GM21447 (cell line): Measurements from ENCODE around the gene CCL4L2.
"Not testable (repeated sequence)": the region's sequence is repeated elsewhere in the genome, so short reads cannot be mapped to it uniquely, and the experiment has no call there.

ENCODE experiments used
- ATAC-seq: cut with Tn5 transposase; IDR thresholded peaks from one replicate; pipeline ENCODE4 v1.9.1; 2021; ENCODE audit not compliant: unreplicated experiment

The CCL4L2 gene

DNA sequence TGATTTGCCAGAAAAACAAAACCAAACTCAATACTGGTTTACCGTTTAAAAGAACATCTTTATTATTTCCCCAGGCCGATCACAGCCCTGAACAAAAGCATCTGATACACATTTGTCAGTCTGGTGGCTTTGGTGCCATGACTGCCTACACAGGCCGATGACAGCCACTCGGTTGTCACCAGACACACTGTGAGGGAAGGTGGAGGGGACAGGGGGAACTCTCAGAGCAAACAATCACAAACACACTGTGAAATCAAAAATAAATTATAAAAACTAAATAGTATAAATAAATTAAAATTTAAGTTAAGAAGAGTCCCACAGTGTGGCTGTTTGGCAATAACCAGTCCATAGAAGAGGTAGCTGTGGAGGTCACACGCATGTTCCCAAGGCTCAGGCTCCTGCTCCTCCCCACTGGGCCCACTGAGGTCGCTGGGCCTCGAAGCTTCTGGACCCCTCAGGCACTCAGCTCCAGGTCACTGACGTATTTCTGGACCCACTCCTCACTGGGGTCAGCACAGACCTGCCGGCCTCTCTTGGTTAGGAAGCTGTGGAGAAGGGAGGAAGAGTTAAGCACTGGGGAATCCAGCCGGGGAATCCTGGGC, 15.9 kb upstream of the CCL4L2 start:
- ATAC-seq, result not testable (repeated sequence)

DNA sequence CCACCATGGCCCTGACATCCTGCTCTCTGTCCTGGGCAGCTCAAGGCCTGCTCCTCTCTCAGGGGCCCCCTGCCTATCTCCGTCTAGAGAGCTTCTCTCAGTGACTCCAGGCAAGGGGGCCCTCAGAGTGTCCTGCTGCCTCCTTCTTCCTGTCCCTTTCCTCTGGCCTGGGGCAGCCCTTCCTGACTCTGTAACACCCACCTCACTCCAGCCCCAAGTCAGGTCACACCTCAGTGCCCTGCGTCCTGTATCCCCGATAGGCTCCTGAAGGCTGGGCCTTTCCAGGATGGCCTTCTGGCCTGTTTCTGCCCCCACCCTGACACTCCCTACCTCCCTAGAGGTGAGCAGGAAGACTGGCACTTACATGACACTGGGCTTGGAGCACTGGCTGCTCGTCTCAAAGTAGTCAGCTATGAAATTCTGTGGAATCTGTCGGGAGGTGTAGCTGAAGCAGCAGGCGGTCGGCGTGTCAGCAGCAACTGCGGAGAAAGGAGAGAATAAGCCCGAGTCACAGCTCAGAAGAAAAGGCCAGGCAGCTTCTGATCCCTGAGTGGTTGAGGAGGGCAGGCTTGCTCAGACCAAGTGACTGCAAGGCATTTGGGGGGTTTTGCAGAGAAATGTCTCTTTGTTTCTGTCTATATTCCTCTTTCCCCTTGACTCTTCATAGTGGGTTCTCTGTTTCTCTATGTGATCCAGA, 15.3 kb upstream of the CCL4L2 start:
- ATAC-seq, result no peak

DNA sequence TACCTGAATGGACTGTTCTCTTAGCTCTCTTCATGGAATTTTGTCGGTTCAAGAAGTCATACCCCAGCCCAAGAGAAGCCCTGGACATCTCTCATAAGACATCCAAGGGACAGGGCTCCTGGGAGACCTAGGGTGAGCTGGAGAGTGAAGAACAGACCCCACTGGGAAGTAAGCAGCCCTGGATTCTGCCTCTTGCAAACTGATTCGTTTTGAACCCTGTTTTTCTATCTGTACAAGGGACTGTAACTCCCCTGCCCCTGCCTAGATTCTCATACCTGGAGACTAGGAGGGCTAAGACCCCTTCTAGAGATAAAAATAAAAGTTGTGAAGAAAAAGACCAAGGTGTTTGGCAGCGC, 14.8 kb upstream of the CCL4L2 start:
- ATAC-seq, result no peak

DNA sequence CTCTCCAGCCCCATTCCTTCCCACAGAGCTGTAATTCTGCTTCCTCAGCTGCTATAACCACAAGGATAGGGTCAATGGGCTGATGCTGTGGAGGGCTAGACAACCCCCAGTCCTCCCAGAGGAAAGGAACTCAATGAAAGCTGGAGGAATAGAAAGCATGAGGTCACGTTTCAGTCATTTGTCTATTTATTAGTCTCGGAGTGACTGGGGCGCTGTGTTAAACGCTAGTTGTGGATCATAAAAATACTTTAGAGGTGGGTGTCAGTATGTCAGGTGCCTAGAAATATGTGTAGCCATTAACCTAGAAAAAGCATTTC, 13.5 kb upstream of the CCL4L2 start:
- ATAC-seq, result peak; percentile 19

DNA sequence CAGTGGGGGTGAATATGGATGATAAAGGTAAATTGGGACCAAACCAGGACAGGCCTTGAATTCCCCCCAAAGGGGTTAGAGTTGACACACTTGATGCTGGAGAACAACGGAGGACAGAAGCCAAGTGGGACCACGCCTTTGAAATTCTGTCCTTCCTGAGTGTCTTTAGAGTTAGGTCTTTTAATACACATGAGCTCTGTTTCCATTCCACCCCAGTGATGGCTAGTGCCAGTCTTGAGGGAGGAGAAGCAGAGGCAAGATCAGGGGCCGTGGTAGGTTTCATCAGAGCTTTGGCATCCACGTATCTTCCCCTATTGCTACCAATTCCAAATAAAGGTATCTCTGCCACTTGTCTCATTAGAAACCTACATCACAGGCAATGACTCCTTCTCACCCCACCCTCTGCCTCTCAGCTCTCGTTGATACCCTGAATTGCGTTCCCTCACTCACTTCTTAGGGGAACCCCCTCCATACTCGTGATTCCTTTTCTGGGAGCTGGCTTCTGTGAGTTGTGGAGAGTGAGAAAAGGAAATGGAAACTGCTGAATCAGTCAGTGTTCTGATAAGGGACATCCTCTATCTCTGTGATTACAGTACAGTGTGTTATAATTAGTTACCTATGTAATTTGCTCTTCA, 11.9 kb upstream of the CCL4L2 start:
- ATAC-seq, result peak; percentile 22

DNA sequence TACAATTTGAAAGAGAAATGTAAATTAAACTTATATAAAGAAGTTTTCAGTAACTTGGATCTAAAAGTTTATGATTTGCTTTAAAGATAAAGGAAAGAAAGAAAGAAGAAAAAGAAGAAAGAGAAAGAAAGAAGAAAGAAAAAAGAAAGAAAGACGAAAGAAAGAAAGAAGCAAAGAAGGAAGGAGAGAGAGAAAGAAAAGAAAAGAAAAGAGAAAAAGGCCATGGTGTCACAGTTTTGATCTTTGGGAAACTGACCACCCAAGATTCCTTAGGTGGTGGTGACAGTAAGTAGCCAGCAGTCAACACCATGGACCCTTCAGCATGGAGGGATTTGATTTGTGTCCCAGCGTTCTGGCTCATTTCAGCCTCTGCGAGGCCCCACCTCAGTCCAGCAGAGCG, 9.8 kb upstream of the CCL4L2 start:
- ATAC-seq, result not testable (repeated sequence)

DNA sequence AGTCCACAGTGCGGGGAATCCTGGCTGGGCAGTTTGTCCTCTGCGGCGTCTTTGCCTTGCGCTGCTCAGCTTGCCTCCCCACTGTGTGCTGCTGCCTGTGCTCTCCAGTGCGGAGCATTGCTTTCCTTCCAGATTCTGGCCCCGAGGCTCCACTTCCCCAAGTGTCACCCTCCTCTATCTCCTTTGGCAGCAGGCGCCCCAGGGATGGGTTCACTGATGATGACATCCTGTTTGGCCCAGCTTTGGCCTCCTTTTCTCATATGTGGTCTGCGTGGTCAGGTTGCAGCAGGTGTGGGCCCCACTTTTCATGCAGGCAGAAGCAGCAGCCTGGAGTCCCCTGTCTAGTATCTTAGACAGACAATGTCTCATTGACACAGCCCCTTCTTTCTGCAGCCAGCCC, 9.4 kb upstream of the CCL4L2 start:
- not testable (repeated sequence) for ATAC-seq

DNA sequence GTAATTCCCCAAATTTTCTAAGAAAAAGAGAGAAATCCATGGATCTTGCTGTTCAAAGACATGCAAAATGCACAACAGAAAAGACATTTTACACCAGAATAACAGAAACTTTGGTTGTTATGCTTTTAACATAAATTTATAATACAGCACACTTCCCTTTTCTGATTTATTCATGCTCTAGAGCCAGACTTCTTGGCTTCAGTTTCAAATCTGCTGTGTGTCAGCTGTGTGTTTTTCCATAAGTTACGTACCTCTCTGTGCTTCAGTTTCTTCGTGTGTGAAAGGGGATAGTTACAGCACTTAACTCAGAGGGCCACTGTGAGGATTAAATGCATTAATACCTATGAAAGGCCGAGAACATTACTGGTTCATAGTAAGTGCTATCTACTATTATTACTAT, 7.5 kb upstream of the CCL4L2 start:
- no peak for ATAC-seq

DNA sequence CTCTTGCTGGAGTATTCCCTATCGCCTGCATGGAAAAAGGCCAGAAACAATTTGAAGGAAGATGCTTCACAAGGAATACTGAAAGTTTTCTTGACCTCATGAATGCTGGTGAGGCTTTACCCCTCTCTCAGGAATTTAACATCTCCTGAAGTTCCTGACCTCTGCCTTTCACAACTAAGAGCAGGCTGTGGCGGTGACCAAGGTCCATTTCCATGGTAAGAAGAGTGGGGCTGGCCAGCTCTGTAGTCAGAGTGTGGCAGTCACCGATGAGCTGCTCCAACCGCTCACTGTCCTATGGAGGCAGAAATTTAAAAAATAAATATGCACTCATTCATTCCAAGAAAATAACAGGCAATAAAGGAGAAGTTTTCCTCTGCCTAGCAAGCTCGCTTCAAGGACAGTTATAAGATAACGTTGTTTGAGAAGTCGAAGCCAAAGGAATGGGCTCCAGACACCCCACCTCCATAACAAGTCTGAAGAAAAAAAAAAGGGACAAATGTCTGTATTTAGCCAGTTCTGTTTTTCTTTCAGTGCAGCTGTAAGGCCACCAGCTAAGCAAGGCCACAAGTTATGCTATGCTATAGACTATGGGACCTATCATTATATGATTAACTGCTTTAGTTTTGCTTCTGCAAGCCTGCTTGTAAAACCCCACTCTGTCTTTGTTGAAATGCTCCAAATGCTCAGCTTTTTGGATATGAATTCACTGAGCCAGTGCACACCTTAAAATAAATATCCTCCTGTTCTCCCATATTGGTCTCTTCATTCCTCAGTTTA, 6.0 kb upstream of the CCL4L2 start:
- no peak for ATAC-seq

DNA sequence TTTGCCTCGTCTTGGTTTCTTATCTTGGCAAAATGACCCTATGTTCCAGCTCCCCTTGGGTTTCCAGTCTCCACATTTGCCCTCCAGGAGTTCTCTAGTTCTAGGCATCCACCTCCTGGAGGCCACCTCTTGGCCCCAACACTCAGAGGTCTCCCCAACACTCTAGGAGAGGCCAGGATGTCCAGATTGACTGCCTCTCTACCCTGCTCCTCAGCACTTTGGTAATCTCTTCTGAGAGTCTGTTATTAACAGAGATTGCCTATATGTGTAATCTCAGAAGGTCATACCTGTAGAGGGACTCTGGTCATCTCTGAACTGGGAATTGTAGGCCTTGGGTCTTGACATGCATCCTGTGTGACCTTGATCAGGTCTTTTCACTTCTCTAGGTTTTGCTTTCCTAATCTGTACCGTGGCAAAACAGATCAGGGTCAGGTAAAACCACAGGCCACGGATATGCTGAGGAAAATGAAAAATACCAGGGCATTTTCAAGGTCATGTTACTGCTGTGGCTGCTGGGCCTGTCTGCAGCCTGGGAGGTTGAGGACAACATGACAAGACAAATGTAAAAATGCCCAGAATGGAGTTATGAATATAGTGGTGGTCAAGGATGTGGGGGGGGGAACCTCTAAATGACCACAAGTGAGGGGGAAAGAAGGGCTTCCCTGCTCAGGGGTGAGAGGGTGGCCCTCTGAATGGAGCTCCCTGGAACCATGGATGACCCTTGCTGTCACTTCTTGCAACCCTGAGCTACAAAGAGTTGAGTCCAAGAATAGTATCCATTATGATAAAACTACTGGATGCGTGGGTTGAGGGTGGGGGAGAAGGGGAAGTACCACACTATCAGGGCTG, 5.0 kb upstream of the CCL4L2 start:
- peak; percentile 36 for ATAC-seq

DNA sequence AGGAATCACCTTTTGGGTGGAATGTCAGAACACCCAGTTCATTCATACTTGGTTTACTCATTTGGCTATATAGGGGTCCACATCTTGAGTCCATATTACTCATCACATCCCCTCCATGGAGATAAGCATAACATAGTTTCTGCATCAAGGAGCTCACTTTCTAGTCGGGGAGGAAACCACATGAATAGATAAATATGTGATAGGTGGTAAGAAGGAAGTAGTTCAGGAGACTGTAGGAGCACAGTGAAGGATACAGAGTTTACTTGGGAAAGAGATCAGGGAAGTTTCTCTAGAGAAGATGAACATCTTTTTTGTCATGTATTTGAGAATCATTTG, 4.4 kb upstream of the CCL4L2 start:
- ATAC-seq, result not testable (repeated sequence)

DNA sequence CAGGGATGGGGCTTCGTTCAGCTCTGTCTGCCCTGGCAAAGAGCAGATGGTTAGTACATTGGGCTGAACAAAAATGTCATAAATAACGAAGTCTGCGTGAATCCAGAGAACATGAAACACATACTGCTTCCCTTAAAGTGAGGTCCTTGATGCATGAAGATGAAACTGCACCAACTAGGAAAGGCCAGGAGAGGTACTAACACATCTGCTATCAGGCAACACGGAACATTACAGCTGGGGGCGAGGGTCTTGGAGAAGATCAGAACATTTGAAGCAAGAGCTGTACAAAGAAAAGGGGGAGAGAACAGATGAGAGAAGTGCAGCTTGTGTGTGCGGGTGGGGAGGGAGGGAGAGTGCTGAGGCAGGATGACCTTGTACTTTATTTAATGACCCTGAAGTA, 3.5 kb upstream of the CCL4L2 start:
- not testable (repeated sequence) for ATAC-seq

DNA sequence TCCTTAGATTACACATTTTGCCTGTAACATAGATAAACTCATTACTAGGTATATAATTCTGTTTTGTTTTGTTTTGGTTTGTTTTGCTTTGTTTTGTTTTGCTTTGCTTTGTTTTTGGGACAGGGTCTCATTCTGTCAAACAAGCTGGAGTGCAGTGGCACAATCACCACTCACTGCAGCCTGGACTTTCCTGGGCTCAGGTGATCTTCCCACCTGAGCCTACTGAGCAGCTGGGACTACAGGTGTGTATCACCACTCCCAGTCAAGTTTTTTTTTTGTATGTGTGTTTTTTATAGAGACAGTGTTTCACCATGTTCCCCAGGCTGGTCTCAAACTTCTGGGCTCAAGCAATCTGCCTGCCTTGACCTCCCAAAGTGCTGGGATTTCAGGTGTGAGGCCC, 1.3 kb upstream of the CCL4L2 start:
- no peak for ATAC-seq

DNA sequence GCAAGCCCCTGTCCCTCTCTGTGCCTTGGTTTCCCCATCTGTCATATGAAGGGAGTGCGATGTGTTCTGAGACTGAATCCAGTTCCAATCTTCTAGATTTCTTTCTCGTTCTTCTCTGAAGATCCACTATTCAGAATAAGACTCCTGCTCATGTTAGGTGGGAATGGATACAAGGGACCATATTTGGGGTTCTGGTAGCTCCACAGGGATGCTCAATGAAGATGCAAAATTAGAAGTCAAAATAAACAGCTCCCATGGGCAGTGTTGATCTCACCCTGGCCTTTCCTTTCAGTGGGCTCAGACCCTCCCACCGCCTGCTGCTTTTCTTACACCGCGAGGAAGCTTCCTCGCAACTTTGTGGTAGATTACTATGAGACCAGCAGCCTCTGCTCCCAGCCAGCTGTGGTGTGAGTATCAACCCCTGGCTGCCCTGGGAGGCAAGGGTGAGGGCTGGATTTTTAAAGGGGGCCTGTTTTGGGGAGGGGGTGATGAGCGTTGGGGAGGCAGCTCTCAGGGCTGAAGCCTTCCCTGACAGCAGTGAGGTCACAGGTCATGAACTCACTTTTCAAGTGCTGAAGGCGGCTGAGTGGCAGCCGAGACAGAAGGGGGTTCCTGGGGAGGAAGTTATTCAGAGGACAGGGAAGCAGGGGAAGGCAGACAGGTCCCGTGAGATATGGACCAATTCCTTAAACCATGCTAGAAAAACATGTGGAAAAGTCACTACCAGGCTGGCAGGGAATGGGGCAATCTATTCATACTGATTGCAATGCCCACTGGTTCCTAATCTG, 815 bp downstream of the CCL4L2 start:
- ATAC-seq, result not testable (repeated sequence)

DNA sequence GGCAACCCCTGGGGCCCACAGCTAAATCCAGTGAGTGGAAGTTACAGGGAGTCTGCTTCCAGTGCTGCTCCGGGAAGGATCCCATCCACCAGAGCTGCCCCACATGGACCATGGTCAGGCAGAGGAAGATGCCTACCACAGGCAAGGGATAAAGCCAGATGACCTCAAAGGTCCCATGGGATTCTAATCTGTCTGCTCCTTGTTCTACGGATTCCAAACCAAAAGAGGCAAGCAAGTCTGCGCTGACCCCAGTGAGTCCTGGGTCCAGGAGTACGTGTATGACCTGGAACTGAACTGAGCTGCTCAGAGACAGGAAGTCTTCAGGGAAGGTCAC, 1.4 kb downstream of the CCL4L2 start:
- ATAC-seq, result no peak

DNA sequence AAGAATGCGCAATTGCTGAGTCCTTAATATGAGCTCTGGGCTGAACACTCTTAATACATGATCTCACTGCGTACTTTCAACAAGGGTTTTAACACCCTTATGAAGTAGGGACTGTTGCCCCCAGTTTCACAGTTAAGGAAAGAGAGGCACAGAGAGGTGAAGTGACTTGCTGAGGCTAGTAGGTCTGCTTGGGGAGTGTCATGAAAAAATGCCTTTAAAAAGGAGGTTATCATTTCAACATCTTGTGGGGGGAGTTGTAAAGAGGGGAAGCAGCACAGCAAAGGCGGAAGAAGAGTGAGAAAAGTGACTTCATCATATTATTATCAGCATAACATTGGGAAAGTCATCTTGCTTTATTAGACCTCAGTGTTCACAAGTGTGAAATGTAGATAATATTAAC, 2.1 kb downstream of the CCL4L2 start:
- no peak for ATAC-seq

DNA sequence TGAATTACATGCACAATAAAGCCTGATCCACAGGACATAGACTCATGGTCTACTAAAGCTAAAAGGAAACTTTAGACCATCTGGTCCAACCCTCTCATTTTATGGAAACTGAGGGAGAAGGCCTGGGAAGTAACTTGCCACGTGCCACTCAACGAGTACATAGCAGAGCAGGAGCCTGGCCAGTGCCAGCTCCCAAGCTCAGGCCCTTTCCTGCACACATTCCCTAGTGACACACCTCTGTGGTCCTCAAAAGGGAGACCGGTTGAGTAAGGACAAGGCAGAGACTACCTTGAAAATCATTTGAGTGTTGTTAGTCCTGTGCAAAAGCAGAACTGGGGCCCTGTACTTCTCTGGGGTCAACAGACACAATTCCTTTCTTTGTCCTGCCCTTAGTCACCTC, 2.8 kb downstream of the CCL4L2 start:
- no peak for ATAC-seq

DNA sequence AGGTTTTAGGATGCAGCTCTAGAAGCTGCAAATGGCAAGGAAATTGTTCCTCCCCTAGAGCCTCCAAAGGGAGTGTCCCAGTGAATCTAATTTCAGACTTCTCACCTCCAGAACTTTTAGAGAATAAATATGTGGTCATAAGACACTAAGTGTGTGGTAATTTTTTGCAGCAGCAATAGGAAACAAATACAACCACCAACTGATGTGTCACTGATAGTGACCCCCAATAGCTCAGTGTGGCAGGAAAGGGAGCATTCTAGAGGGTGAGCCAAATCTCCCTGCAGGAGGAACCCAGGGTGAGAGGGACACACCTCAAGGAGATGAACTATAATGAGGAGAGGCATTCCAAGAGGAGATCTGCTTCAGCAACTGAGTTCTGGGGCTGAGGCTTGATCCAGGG, 4.1 kb downstream of the CCL4L2 start:
- ATAC-seq, result no peak

DNA sequence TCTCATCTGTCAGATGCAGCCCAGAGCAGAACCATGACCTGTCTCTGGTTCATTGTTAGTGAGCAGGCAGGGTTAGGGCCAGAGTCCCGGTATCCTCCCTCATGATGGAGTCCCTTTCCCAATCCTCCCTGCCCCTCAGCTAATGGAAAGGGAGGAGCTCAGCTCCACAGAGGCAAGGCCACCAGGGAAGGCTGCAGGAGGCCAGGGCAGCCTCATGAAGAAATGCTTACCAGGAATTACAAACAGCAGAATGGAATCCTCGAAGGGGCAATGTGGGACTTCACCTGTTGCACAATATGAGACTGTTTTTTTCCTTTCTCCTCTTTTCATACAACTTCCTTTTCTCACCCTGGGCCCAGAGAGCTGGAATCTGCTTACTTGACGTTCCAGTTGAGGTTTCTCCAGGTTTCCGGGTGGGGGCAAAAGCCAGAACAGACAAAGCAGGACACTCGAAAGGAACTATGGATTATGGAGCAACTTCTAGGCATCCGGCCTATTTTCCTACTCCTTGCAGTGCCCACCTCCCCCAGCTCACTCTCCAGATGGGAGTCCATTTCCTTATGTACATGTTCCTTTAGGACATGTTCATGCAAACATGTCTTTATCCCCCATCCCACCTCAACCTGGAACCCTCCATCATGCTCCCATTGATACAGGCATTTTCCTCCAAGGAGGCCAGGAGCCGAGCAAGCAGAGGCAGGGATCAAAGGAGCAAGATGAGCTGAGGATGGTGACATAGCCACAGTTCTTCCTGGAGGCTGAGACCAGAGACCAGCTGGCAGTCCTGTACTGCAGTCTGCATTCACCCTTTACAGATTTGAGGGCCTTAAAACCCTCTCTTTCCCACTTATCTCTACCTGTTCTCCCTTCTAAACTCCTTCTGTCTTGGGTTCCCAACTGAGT, 4.8 kb downstream of the CCL4L2 start:
- not testable (repeated sequence) for ATAC-seq

DNA sequence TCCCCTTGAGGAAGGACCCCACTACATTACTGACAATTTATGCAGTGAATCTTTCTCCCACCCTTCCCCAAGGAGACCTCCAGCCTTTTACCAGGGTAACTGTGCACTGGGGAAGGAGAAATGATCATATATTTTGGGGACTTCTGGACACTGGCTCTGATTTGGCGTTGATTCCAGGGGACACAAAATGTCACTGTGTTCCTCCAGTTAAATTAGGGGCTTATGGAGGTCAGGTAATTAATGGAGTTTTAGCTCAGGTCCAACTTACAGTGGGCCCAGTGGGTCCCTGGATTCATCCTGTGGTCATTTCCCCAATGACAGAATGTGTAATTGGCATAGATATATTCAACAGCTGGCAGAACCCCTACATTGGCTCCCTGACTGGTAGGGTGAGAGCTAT, 8.7 kb downstream of the CCL4L2 start:
- not testable (repeated sequence) for ATAC-seq
